HepG2 (cell line): ENCODE measurements around the gene PPP1R13B. TPM values are rescaled to one million over a fixed set of nuclear protein-coding genes. Genes with fewer than 3 reads are reported as not detected.
A peak's percentile ranks its signal among the peaks of the same experiment; 100 is the strongest.

ENCODE experiments used
- ARID3A ChIP-seq: IDR thresholded peaks from 2 replicates; pipeline ENCODE4 v1.6.1; 2012; ENCODE audit warnings: low read depth, low read length, improper control_type of control experiment
- BATF2 ChIP-seq: sonication (generic); formaldehyde crosslinking; IDR thresholded peaks from 2 replicates; pipeline ENCODE4 v1.8.0; 2022; ENCODE audit warnings: mild to moderate bottlenecking, missing genetic modification reagents, moderate library complexity
- BORCS8-MEF2B ChIP-seq: sonication (generic); formaldehyde crosslinking; IDR thresholded peaks from 2 replicates; pipeline ENCODE4 v1.8.0; 2022; ENCODE audit warnings: mild to moderate bottlenecking, missing genetic modification reagents
- CREB1 ChIP-seq, 2 experiments: fragments of 450-650 bp in 1 of 2; IDR thresholded peaks; 2 replicates each; pipeline ENCODE4 v1.6.1; 2016 to 2017; ENCODE audit warnings: control low read depth in 1 of 2, mild to moderate bottlenecking in 1 of 2, missing compliant biosample characterization in 1 of 2, missing genetic modification characterization in 1 of 2
- ELK4 ChIP-seq: sonication (generic); formaldehyde crosslinking; IDR thresholded peaks from 2 replicates; pipeline ENCODE4 v1.9.0; 2021; ENCODE audit warnings: missing genetic modification reagents, borderline replicate concordance
- HOMEZ ChIP-seq: IDR thresholded peaks from 2 replicates; pipeline ENCODE4 v1.6.1; 2016; ENCODE audit warnings: low read depth
- HOXA3 ChIP-seq: sonication (generic); formaldehyde crosslinking; IDR thresholded peaks from 2 replicates; pipeline ENCODE4 v1.5.0; 2020; ENCODE audit warnings: missing genetic modification reagents
- MAZ ChIP-seq, 2 experiments: sonication (generic) in 1 of 2; formaldehyde crosslinking in 1 of 2; IDR thresholded peaks; 2 replicates each; pipeline versions ENCODE4 v1.5.0 to v1.6.1; 2012 to 2020; ENCODE audit warnings: low read depth in 2 of 2, mild to moderate bottlenecking in 2 of 2, borderline replicate concordance in 1 of 2, improper control_type of control experiment in 1 of 2, low read length in 1 of 2, missing genetic modification reagents in 1 of 2, moderate library complexity in 1 of 2
- PRDM4 ChIP-seq: sonication (generic); formaldehyde crosslinking; IDR thresholded peaks from 2 replicates; pipeline ENCODE4 v1.9.0; 2021; ENCODE audit warnings: missing genetic modification reagents, borderline replicate concordance
- REL ChIP-seq: sonication (generic); formaldehyde crosslinking; conservative IDR thresholded peaks from 2 replicates; pipeline ENCODE4 v1.8.0; 2022; ENCODE audit warnings: mild to moderate bottlenecking, missing genetic modification reagents, moderate library complexity
- SNAI1 ChIP-seq: sonication (generic); formaldehyde crosslinking; IDR thresholded peaks from 2 replicates; pipeline ENCODE4 v1.5.0; 2020; ENCODE audit warnings: mild to moderate bottlenecking, missing genetic modification reagents, borderline replicate concordance
- U2AF2 ChIP-seq: fragments of 200-400 bp; formaldehyde crosslinking; IDR thresholded peaks from 2 replicates; pipeline ENCODE4 v1.6.1; 2017; ENCODE audit warnings: low read depth, mild to moderate bottlenecking, low read length
- ZFP41 ChIP-seq: sonication (generic); formaldehyde crosslinking; IDR thresholded peaks from 2 replicates; pipeline ENCODE4 v1.4.0; 2020; ENCODE audit warnings: mild to moderate bottlenecking, missing genetic modification reagents, borderline replicate concordance
- ZNF205 ChIP-seq: IDR thresholded peaks from 2 replicates; pipeline ENCODE4 v1.6.1; 2018; ENCODE audit warnings: missing biosample characterization, missing genetic modification reagents
- ZNF235 ChIP-seq: sonication (generic); formaldehyde crosslinking; IDR thresholded peaks from 2 replicates; pipeline ENCODE4 v1.8.1; 2023; ENCODE audit warnings: mild to moderate bottlenecking, missing genetic modification reagents, borderline replicate concordance
- ZNF251 ChIP-seq: sonication (generic); formaldehyde crosslinking; IDR thresholded peaks from 2 replicates; pipeline ENCODE4 v1.9.0; 2021; ENCODE audit warnings: mild to moderate bottlenecking, missing genetic modification reagents
- ZNF260 ChIP-seq: sonication (generic); formaldehyde crosslinking; IDR thresholded peaks from 2 replicates; pipeline ENCODE4 v1.4.0; 2020; ENCODE audit warnings: missing genetic modification reagents, low read depth, mild to moderate bottlenecking, borderline replicate concordance
- ZNF34 ChIP-seq: sonication (generic); formaldehyde crosslinking; IDR thresholded peaks from 2 replicates; pipeline ENCODE4 v1.4.0; 2020; ENCODE audit warnings: mild to moderate bottlenecking, missing genetic modification reagents, borderline replicate concordance
- ZNF350 ChIP-seq: sonication (generic); formaldehyde crosslinking; IDR thresholded peaks from 2 replicates; pipeline ENCODE4 v1.4.0; 2020; ENCODE audit warnings: mild to moderate bottlenecking, low read depth, missing genetic modification reagents, borderline replicate concordance
- ZNF513 ChIP-seq: sonication (generic); formaldehyde crosslinking; conservative IDR thresholded peaks from 2 replicates; pipeline ENCODE4 v1.5.0; 2020; ENCODE audit warnings: missing genetic modification reagents
- polyA plus RNA-seq, 8 experiments: library from polyadenylated mRNA; depleted of rRNA in 3 of 8; stranded (reverse) in 7 of 8; unstranded in 1 of 8; fragments of >200 nt; fragmentation: Illumina TruSeq in 4 of 8; extraction: Trizol in 4 of 8; gene quantifications; 2 replicates each; pipeline versions ENCODE4 v1.2.1 to v1.2.3, GENCODE V29; 2011 to 2016; ENCODE audit warnings: low read depth in 4 of 8, missing spikeins in 1 of 8, mixed read lengths in 1 of 8; ENCODE audit not compliant: insufficient read depth in 1 of 8
- total RNA-seq, 5 experiments: library from RNA; depleted of rRNA; stranded (reverse); fragments of >200 nt; fragmentation: Illumina TruSeq; extraction: Trizol; gene quantifications; 2 replicates each; pipeline ENCODE4 v1.2.3, GENCODE V29; 2016; ENCODE audit warnings: low read depth in 1 of 5

Gene PPP1R13B
- total and polyA plus RNA-seq, 2 of the 13 experiments (the other 11 are each of a cell fraction or from before 2014, with no cell fraction given), result 4.6 to 9.4 TPM

- TF ChIP-seq HOMEZ (CRISPR knock-in tag) (peak; percentile 53; the same call in 1 of the 2 replicates), MAZ (IDR thresholded peaks at IDR 0.05; ENCODE audit: borderline replicate concordance, low read depth, low read length) (no peak), MAZ (CRISPR knock-in tag; IDR thresholded peaks at IDR 0.05; ENCODE audit: low read depth) (no peak), CREB1 (IDR thresholded peaks at IDR 0.05) (no peak), CREB1 (CRISPR knock-in tag; IDR thresholded peaks at IDR 0.05) (no peak), REL (no peak), ARID3A (no peak), ZNF251 (CRISPR knock-in tag) (no peak), U2AF2 (no peak), BATF2 (no peak), SNAI1 (CRISPR knock-in tag) (no peak), ZNF350 (CRISPR knock-in tag) (no peak), BORCS8-MEF2B (CRISPR knock-in tag) (no peak), ZNF235 (CRISPR knock-in tag) (no peak), PRDM4 (no peak), ELK4 (CRISPR knock-in tag) (no peak), ZNF260 (no peak), ZNF34 (no peak), HOXA3 (CRISPR knock-in tag) (peak; percentile 26; the same call in 1 of the 2 replicates), ZNF205 (CRISPR knock-in tag) (no peak), ZNF513 (CRISPR knock-in tag) (no peak), ZFP41 (CRISPR knock-in tag) (no peak)
Observed at GRCh38 chr14:103745424-103745823, 102.0 kb downstream of the PPP1R13B start (continued).
